ENCODE results near the gene CSRNP3.
"Not testable (repeated sequence)": the region's sequence is repeated elsewhere in the genome, so short reads cannot be mapped to it uniquely, and the experiment has no call there.

CSRNP3 gene

GRCh38 chr2:165587335-165587938 lies 117.9 kb downstream of the CSRNP3 start:
- no peak for DNase-seq (ENCODE audit: low read depth in 2 of 2)

DNA sequence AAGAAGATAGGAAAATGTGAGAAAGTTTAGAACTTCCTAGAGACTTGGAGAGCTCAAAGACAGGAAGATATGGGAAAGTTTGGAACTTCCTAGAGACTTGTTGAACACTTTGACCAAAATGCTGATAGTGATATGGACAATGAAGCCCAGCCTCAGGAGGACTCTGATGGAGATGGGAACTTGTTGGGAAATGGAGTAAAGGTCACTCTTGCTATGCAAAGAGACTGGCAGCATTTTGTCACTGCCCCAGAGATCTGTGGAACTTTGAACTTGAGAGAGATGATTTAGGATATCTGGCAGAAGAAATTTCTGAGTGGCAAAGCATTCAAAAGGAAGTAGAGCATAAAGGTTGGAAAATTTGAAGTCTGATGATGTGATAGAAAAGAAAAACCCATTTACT lies 121.5 kb downstream of the CSRNP3 start:
- not testable (repeated sequence) for DNase-seq (ENCODE audit: low read depth in 2 of 2)

DNA sequence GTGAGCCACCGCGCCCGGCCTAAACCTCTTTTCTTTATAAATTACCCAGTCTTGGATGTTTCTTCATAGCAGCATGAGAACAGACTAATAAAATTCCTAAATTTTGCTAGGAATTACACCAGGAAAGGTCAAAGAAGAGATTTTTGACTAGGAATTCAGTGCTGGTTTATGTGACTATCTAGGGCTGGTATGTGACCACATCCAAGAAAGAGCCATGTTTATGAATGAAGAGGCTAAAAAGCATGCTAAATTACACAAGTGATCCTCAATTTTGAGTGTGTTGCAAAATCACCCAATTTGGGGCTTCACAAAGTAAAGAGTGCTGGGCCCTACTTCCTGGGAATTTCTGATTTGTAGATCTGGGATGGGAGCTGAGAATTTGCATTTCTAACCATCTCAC lies 123.6 kb downstream of the CSRNP3 start:
- DNase-seq (ENCODE audit: low read depth in 2 of 2): no peak

DNA sequence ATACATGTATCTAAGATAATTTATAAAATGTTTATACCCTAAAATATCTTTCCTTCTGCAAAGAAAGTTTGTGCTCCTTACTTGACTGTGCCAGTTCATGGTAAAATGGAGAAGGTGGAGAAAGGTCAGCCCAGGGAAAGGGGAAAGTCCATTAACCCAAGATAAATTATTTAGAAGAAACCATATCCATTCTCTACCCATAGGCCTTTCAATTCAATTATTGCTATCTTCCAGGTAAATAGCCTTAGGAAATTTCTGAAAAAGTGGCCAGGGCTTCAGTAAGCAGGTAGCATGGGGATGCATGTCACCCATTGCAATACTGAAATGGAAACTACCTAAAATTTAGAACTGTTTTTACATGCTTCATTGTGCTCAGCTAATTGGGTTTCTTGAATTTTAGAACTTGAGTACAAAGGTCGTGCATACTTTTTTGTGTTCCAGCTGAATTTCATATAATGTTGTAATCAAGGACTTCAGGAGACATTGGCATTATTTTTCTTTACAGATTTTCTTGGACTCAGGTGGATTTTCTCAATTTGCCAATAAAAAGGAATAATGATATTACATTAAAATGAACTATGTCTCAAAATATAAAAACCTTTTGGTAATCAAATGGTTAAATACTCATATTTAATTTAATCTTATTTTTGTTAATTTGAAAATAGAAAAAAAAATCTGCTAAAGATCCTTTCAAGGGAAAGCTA lies 124.9 kb downstream of the CSRNP3 start:
- no peak for DNase-seq (ENCODE audit: low read depth in 2 of 2)

DNA sequence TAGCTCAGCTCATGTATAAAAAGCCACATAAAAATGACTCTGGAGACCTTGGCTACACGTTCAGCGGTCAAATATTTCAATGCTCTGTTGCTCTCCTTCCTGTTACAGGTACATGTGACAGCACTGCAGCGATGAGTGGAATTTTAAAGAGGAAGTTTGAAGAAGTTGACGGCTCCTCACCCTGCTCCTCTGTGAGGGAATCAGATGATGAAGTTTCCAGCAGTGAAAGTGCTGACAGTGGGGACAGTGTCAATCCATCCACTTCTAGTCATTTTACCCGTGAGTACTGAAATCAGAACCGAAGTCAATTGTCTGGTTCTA lies 125.4 kb downstream of the CSRNP3 start:
- DNase-seq (ENCODE audit: low read depth in 2 of 2): no peak

- DNase-seq (ENCODE audit: low read depth in 2 of 2): no peak
Observed at GRCh38 chr2:165596788-165597187, 127.3 kb downstream of the CSRNP3 start.

- DNase-seq (ENCODE audit: low read depth in 2 of 2): no peak
Observed at GRCh38 chr2:165601065-165601830, 131.8 kb downstream of the CSRNP3 start.

DNA sequence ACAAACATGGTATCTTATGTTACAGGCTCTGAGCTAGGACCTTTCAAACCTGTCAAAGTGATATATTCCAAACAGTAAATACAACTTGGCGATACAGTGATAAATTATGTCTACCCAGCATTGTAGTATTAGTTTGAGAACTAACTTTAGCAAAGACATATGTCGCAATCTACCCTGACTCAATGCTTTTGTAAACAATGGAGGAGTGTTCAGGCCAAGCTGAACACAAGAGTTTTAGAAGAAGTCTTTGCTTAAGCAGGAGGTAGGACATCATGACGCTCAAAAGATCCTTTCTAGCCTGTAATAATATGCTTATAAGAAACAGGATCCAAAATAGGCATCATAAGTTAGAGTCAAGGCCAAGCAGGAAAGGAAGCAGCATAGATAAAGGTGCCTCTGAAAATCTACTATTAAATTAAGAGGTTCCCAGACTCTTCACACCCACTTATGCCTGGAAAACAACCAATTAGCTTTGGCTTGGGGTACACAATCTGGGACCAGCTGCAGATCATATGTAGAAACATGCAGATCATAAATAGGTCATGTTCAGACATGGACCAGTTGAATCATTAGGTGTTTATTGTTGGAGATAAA lies 132.5 kb downstream of the CSRNP3 start:
- DNase-seq (ENCODE audit: low read depth in 2 of 2): no peak

- DNase-seq (ENCODE audit: low read depth in 2 of 2): no peak
Observed at GRCh38 chr2:165609672-165610071, 140.2 kb downstream of the CSRNP3 start.

- no peak for DNase-seq (ENCODE audit: low read depth in 2 of 2)
Observed at GRCh38 chr2:165610591-165611029, 141.1 kb downstream of the CSRNP3 start.

DNA sequence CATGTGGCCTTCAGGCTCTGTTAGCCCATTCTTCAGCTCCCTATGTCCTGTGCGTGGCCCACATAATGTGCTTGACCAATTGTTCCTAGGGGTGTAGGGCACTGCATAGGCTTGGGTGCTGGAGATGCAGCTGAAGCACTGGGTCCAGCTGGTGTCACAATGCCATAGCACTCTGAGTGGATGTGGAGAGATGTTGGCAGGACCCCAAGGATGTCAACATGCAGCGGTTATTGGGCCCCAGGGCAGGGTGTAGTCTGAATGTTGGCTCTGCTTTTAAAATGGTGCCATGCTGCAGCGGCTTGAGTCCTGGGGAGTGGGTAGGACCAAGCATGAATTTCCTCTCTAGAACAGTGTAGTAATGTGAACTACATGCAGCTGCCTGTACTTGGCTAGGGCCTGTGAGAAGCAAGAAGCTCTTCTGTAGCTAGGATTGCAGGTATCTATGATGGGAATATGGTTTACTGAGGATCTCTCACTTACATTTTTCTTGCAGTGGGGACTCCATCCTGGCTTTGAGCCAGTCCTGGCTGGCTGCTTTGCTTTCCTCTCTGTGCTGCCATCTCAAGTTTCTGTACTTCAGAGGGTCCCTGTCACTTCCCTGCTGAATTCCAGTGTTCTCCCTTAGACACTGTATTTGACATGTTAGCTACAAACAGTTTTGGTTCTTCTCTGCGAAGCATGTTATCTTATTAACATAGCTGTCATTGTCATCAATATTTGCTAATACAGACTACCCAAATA lies 148.4 kb downstream of the CSRNP3 start:
- no peak for DNase-seq (ENCODE audit: low read depth in 2 of 2)

GRCh38 chr2:165618806-165619205 lies 149.3 kb downstream of the CSRNP3 start:
- no peak for DNase-seq (ENCODE audit: low read depth in 2 of 2)

- DNase-seq (ENCODE audit: low read depth in 2 of 2): no peak
Observed at GRCh38 chr2:165621086-165621560, 151.6 kb downstream of the CSRNP3 start.

DNA sequence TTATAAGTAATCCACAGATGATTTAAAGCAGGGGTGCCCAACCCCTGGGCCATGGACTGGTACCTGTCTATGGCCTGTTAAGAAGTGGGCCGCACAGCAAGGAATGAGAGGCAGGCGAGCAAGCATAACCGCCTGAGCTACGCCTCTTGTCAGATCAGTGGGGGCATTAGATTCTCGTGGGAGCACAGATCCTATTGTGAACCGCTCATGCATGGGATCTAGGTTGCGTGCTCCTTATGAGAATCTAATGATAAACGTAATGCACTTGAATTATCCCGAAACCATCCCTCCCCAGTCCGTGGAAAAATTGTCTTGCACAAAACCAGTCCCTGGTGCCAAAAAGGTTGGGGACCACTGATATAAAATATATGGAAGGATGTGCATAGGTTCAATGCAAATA lies 153.7 kb downstream of the CSRNP3 start:
- no peak for DNase-seq (ENCODE audit: low read depth in 2 of 2)

- DNase-seq (ENCODE audit: low read depth in 2 of 2): no peak
Observed at GRCh38 chr2:165623783-165624469, 154.4 kb downstream of the CSRNP3 start.

DNA sequence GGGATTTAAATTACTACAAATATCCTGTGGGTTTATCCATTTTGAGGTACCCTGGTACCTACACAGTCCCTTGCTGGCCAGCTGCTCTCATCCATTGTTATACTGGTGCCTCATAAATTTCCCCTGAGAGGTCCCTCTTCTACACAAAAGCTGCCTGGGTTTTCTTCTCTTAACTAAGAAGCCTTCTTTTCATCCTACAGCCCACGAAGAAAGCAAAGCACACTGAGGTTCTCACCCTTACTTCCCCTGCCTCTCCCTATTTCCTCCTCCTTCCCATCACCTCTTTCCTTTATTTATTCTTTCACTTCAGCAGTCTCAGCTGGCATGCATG lies 154.9 kb downstream of the CSRNP3 start:
- DNase-seq (ENCODE audit: low read depth in 2 of 2): no peak

GRCh38 chr2:165627470-165627869 lies 158.0 kb downstream of the CSRNP3 start:
- no peak for DNase-seq (ENCODE audit: low read depth in 2 of 2)

GRCh38 chr2:165629776-165630175 lies 160.3 kb downstream of the CSRNP3 start:
- DNase-seq (ENCODE audit: low read depth in 2 of 2): no peak

- no peak for DNase-seq (ENCODE audit: low read depth in 2 of 2)
Observed at GRCh38 chr2:165630236-165630635, 160.7 kb downstream of the CSRNP3 start.

- no peak for DNase-seq (ENCODE audit: low read depth in 2 of 2)
Observed at GRCh38 chr2:165631089-165631488, 161.6 kb downstream of the CSRNP3 start.

DNA sequence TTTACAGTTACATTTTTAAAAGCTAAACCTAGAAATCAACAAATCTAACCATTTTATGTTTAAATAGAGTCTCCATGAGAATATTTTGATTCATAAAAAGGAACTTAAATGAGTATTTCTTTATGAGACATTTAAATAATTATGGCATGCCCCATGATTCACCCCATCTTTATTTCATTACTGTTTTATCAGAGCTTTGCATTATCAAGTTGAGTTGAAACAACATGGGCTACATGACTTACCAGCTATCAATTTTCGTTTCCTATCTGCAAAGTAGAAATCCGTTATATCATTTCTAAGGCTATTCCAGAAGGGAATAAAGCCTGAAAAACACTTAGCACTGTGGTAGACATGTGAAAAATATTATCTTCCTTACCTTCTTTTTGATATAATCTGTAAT lies 163.1 kb downstream of the CSRNP3 start:
- no peak for DNase-seq (ENCODE audit: low read depth in 2 of 2)
